ENCODE data around the gene PRPF6. TPM values are rescaled to one million over a fixed set of nuclear protein-coding genes. Genes with fewer than 3 reads are reported as not detected.

Gene PRPF6
- total RNA-seq, 1 donor, result 55.4 TPM

GRCh38 chr20:63945921-63946920 lies 34.7 kb upstream of the PRPF6 start:
- no peak for DNase-seq (ENCODE audit: low read depth)
- no peak overlapping the region for H3K4me3 ChIP-seq (ENCODE audit: low read depth, low read length)
- TF ChIP-seq CTCF (IDR thresholded peaks at IDR 0.05; ENCODE audit: insufficient read depth, low read length), result no peak

- H3K4me3 ChIP-seq (ENCODE audit: low read depth, low read length), result no peak overlapping the region
- TF ChIP-seq CTCF (IDR thresholded peaks at IDR 0.05; ENCODE audit: insufficient read depth, low read length), result no peak
- no peak for DNase-seq (ENCODE audit: low read depth)
These were observed 33.8 kb upstream of the PRPF6 start for GRCh38 chr20:63946986-63947637.

DNA sequence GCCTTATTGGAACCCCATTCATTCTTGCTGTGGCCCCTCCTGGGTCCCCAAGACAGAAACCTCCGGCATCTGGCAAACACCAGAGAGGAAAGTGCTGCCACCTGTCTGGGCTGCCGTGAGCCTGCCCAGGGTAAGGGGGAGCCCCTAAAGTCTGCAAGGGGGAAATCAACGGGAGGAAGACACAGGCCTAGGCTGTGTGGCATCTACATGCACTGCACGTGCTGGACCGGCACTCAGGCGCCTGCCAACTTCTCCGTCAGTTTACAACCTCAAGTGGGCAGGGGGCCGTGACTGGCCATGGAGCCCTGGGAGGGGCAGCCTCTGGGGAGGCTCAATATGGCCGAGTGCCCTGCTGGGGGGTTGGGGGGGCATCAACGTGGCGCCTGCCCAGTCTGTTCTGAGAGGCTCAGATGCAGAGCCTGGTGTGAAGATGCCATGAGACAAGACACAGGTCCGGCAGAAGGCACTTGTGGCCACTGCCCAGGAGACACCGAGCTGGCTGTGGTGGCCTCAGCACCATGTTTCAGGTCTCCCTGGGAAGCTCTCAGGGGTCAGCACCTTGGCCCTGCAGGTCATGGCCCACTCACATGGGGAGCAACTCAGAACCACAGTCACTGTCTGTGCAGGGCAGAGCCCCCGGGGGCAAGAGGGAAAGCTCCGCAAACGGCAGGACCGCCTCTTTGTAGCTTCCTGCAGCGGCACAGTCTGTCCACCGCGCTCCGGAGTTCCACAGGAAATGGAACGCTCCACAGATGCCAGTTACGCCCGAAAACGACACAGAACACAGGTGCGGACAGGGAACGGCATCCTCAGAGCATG lies 33.1 kb upstream of the PRPF6 start:
- DNase-seq (ENCODE audit: low read depth), result no peak
- H3K4me3 ChIP-seq (ENCODE audit: low read depth, low read length), result no peak overlapping the region
- no peak for TF ChIP-seq CTCF (IDR thresholded peaks at IDR 0.05; ENCODE audit: insufficient read depth, low read length)

GRCh38 chr20:63950701-63951397 lies 30.1 kb upstream of the PRPF6 start:
- no peak overlapping the region for H3K4me3 ChIP-seq (ENCODE audit: low read depth, low read length)
- no peak for DNase-seq (ENCODE audit: low read depth)
- TF ChIP-seq CTCF (IDR thresholded peaks at IDR 0.05; ENCODE audit: insufficient read depth, low read length), result no peak

- DNase-seq (ENCODE audit: low read depth), result no peak
- no peak for TF ChIP-seq CTCF (IDR thresholded peaks at IDR 0.05; ENCODE audit: insufficient read depth, low read length)
- H3K4me3 ChIP-seq (ENCODE audit: low read depth, low read length), result no peak overlapping the region
These were observed 29.3 kb upstream of the PRPF6 start for GRCh38 chr20:63951398-63952209.
